ENCODE results near the gene CCR7.

Gene CCR7

GRCh38 chr17:40611840-40612474 is 46.7 kb upstream of the CCR7 start:
- no peak overlapping the region for H3K4me3 ChIP-seq
- TF ChIP-seq CTCF (IDR thresholded peaks at IDR 0.05): no peak
- peaks cover 0 to 36% of the 10 kb centered on the region in 2 donors for H3K27me3 ChIP-seq
- no peaks in the 10 kb centered on the region for H3K36me3 ChIP-seq
- H3K27ac ChIP-seq: no peak overlapping the region
- no peaks in the 10 kb centered on the region for H3K9me3 ChIP-seq
- intact Hi-C loops (cut with DNase I; ENCODE audit: low total_unique reads): loop anchor here (10.0 kb wide), 1 partner anchor 183 kb away; the partner anchor contains the start of gene KRT28
- no peaks in the 10 kb centered on the region for H3K4me1 ChIP-seq
- no peak for DNase-seq

- no peaks in the 10 kb centered on the region for H3K4me1 ChIP-seq
- no peak for TF ChIP-seq CTCF (IDR thresholded peaks at IDR 0.05)
- no peaks in the 10 kb centered on the region for H3K36me3 ChIP-seq
- peaks cover 0 to 21% of the 10 kb centered on the region in 2 donors for H3K27me3 ChIP-seq
- no peak overlapping the region for H3K27ac ChIP-seq
- H3K4me3 ChIP-seq: no peak overlapping the region
- intact Hi-C loops (cut with DNase I; ENCODE audit: low total_unique reads): loop anchor here (10.0 kb wide), 1 partner anchor 184 kb away; the partner anchor contains the start of gene KRT28
- no peaks in the 10 kb centered on the region for H3K9me3 ChIP-seq
- no peak for DNase-seq
These were observed 45.1 kb upstream of the CCR7 start for GRCh38 chr17:40610359-40610758.

GRCh38 chr17:40608061-40608581 is 42.8 kb upstream of the CCR7 start:
- no peak for TF ChIP-seq CTCF (IDR thresholded peaks at IDR 0.05)
- no peaks in the 10 kb centered on the region for H3K4me1 ChIP-seq
- no peak for DNase-seq
- no peaks in the 10 kb centered on the region for H3K36me3 ChIP-seq
- no peak overlapping the region for H3K27ac ChIP-seq
- intact Hi-C loops (cut with DNase I; ENCODE audit: low total_unique reads): no loop called here
- no peaks in the 10 kb centered on the region for H3K9me3 ChIP-seq
- no peak overlapping the region for H3K4me3 ChIP-seq
- H3K27me3 ChIP-seq: peaks cover 0 to 11% of the 10 kb centered on the region in 2 donors

- no peak for DNase-seq
- Histone ChIP-seq H3K27me3 (peaks cover 0 to 9% of the 10 kb centered on the region in 2 donors), H3K4me3 (no peak overlapping the region), H3K27ac (no peak overlapping the region), H3K4me1 (no peaks in the 10 kb centered on the region), H3K9me3 (no peaks in the 10 kb centered on the region), H3K36me3 (no peaks in the 10 kb centered on the region)
- TF ChIP-seq CTCF (IDR thresholded peaks at IDR 0.05): no peak
- intact Hi-C loops (cut with DNase I; ENCODE audit: low total_unique reads): no loop called here
These were observed 42.4 kb upstream of the CCR7 start for GRCh38 chr17:40607641-40608040.

- no peak for TF ChIP-seq CTCF (IDR thresholded peaks at IDR 0.05)
- Histone ChIP-seq H3K4me1 (no peaks in the 10 kb centered on the region), H3K36me3 (no peaks in the 10 kb centered on the region), H3K4me3 (no peak overlapping the region), H3K27me3 (peaks cover 0 to 8% of the 10 kb centered on the region in 2 donors), H3K27ac (no peak overlapping the region), H3K9me3 (no peaks in the 10 kb centered on the region)
- DNase-seq: no peak
- intact Hi-C loops (cut with DNase I; ENCODE audit: low total_unique reads): no loop called here
These were observed 41.5 kb upstream of the CCR7 start for GRCh38 chr17:40606548-40607353.
